Breast epithelium (tissue), 4 donors: ENCODE measurements around the gene CNTN5. TPM values are rescaled to one million over a fixed set of nuclear protein-coding genes. Genes with fewer than 3 reads are reported as not detected.

Experiments
- DNase-seq, 2 donors: peaks; one replicate each; pipeline ENCODE4 v3.0.0-alpha.2; 2019; ENCODE audit warnings: low spot score in 2 of 2
- H3K27ac ChIP-seq, 2 donors: fragments of 200-600 bp; sonication (generic) in 1 of 2; one replicate each; pipeline ENCODE4 v1.5.1; 2016 to 2019; ENCODE audit warnings: mild to moderate bottlenecking in 1 of 2
- H3K27me3 ChIP-seq, 2 donors: fragments of 200-600 bp; sonication (generic) in 1 of 2; one replicate each; pipeline versions ENCODE4 v1.5.1 to v1.6.0; 2017 to 2019; ENCODE audit warnings: control low read depth in 1 of 2, mild to moderate bottlenecking in 1 of 2
- H3K36me3 ChIP-seq: fragments of 200-600 bp; one replicate; pipeline ENCODE4 v1.5.1; 2019
- H3K4me1 ChIP-seq, 2 donors: fragments of 200-600 bp; sonication (generic); one replicate each; pipeline ENCODE4 v1.5.1; 2016 to 2019; ENCODE audit warnings: control low read depth in 1 of 2
- H3K4me3 ChIP-seq, 3 donors: fragments of 200-600 bp; sonication (generic); 1 replicate in 2 of 3; 2 replicates in 1 of 3; pipeline ENCODE4 v1.5.1; 2016 to 2019; ENCODE audit warnings: mild to moderate bottlenecking in 3 of 3, moderate library complexity in 2 of 3
- H3K9me3 ChIP-seq, 2 donors: fragments of 200-600 bp; sonication (generic) in 1 of 2; one replicate each; pipeline ENCODE4 v1.5.1; 2016 to 2019; ENCODE audit warnings: control low read depth in 1 of 2
- CTCF ChIP-seq, 3 donors: fragments of 450-650 bp; IDR thresholded peaks; one replicate each; pipeline ENCODE4 v1.5.1; 2016 to 2017; ENCODE audit warnings: antibody characterized with exemption in 3 of 3, mild to moderate bottlenecking in 3 of 3, moderate library complexity in 3 of 3
- POLR2A ChIP-seq: fragments of 450-650 bp; IDR thresholded peaks from one replicate; pipeline ENCODE4 v1.6.1; 2016; ENCODE audit warnings: antibody characterized with exemption, mild to moderate bottlenecking, moderate library complexity
- POLR2AphosphoS5 ChIP-seq, 3 donors: sonication (generic); formaldehyde crosslinking; IDR thresholded peaks; one replicate each; pipeline ENCODE4 v1.6.1; 2017; ENCODE audit warnings: antibody characterized with exemption in 3 of 3
- intact Hi-C: fragments of 100-400 bp; cut with DNase I; formaldehyde crosslinking; loops from one replicate; pipeline ENCODE4 v1.15.1; 2023; ENCODE audit warnings: low total_unique reads
- total RNA-seq, 3 donors: library from RNA; depleted of rRNA; stranded (reverse); fragments of >200 nt; gene quantifications; one replicate each; pipeline ENCODE4 v1.1.0, GENCODE V29; 2016

The CNTN5 gene
- total RNA-seq, 3 donors from 2014 or later: not detected

GRCh38 chr11:99241066-99241465 is 220.3 kb downstream of the CNTN5 start:
- TF ChIP-seq CTCF (IDR thresholded peaks at IDR 0.05): no peak
- no peak for TF ChIP-seq POLR2AphosphoS5 (IDR thresholded peaks at IDR 0.05)
- no peak for TF ChIP-seq POLR2A

GRCh38 chr11:99244613-99245012 is 223.9 kb downstream of the CNTN5 start:
- DNase-seq: no peak
- intact Hi-C loops: no loop called here

More at GRCh38 chr11:99241066-99241465, 220.3 kb downstream of the CNTN5 start:
- Histone ChIP-seq H3K4me1 (no peaks in the 10 kb centered on the region), H3K36me3 (no peaks in the 10 kb centered on the region), H3K27ac (no peak overlapping the region), H3K27me3 (no peaks in the 10 kb centered on the region), H3K9me3 (no peaks in the 10 kb centered on the region), H3K4me3 (no peak overlapping the region)
- DNase-seq: no peak
- intact Hi-C loops: no loop called here

DNA sequence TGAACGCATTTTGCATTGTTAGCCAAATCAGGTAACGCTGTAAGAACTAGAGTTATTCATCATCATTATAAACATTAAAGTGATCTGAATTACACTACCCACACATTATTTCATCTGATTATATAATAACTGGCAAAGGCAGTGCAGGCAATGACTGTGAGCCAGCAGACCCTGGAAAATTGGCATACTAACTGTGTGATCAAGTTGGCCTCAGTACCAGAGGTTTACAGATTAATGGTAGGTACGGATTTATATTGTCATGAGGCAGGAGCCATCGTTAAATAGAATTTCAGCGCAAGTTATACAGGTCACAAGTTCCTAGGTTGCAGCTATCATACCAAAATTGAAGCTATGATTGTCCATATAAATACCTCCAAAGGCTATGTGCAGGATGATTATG is 225.4 kb downstream of the CNTN5 start:
- DNase-seq: no peak
- intact Hi-C loops: no loop called here
- Histone ChIP-seq H3K27me3 (no peaks in the 10 kb centered on the region), H3K9me3 (no peaks in the 10 kb centered on the region), H3K27ac (no peak overlapping the region), H3K36me3 (no peaks in the 10 kb centered on the region), H3K4me1 (no peaks in the 10 kb centered on the region), H3K4me3 (no peak overlapping the region)
- TF ChIP-seq POLR2A (no peak), POLR2AphosphoS5 (IDR thresholded peaks at IDR 0.05) (no peak), CTCF (IDR thresholded peaks at IDR 0.05) (no peak)

More at GRCh38 chr11:99244613-99245012, 223.9 kb downstream of the CNTN5 start:
- Histone ChIP-seq H3K36me3 (no peaks in the 10 kb centered on the region), H3K27me3 (no peaks in the 10 kb centered on the region), H3K9me3 (no peaks in the 10 kb centered on the region), H3K4me1 (no peaks in the 10 kb centered on the region), H3K27ac (no peak overlapping the region), H3K4me3 (no peak overlapping the region)
- TF ChIP-seq POLR2A: no peak
- TF ChIP-seq CTCF (IDR thresholded peaks at IDR 0.05): no peak
- TF ChIP-seq POLR2AphosphoS5 (IDR thresholded peaks at IDR 0.05): no peak

DNA sequence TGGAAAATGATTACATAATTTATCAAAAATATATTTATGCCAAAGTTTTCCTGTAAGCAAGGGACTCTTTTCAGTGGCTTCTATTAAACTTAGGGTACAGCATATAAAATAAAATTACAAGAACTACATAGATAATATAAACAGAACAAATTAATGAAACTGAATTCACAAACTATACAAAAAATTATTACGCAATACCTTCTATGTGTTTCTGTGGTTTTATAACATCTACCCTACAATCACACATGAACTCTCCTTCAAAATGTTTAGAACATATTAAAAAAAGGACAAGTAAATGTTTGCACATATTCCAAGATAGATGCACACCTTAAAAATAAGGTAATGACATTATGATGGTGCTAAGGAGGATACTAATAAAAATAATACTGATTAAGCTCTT is 235.9 kb downstream of the CNTN5 start:
- no peaks in the 10 kb centered on the region for H3K9me3 ChIP-seq
- TF ChIP-seq POLR2A: no peak
- no peak for TF ChIP-seq CTCF (IDR thresholded peaks at IDR 0.05)
- no peak for TF ChIP-seq POLR2AphosphoS5 (IDR thresholded peaks at IDR 0.05)
- DNase-seq: no peak
- H3K27ac ChIP-seq: no peak overlapping the region
- no peak overlapping the region for H3K4me3 ChIP-seq
- H3K4me1 ChIP-seq: no peaks in the 10 kb centered on the region
- no peaks in the 10 kb centered on the region for H3K27me3 ChIP-seq
- intact Hi-C loops: no loop called here
- H3K36me3 ChIP-seq: no peaks in the 10 kb centered on the region

DNA sequence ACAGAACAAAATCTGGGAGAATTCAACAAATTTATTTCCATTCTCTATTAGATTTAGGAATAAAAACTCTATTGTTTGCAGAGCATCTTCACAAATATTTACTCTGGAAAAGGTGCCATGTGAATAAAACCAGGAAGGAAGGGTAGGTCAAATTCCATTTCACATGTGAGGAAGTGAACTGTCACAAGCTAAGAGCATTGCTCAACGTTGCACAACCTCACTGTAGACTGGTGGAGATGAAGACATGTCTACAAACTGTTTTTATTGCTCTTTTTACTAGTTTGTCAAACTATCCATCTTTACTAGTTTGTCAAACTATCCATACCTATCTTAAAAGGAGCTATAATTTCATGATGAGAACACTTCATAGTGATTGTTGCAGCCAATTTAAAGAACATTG is 236.4 kb downstream of the CNTN5 start:
- Histone ChIP-seq H3K27ac (no peak overlapping the region), H3K27me3 (no peaks in the 10 kb centered on the region), H3K4me3 (no peak overlapping the region), H3K9me3 (no peaks in the 10 kb centered on the region), H3K36me3 (no peaks in the 10 kb centered on the region), H3K4me1 (no peaks in the 10 kb centered on the region)
- no peak for DNase-seq
- TF ChIP-seq CTCF (IDR thresholded peaks at IDR 0.05) (no peak), POLR2A (no peak), POLR2AphosphoS5 (IDR thresholded peaks at IDR 0.05) (no peak)
- intact Hi-C loops: no loop called here
